HG03280 (cell line): ENCODE measurements around the gene ZHX3.

Source experiments
- ATAC-seq: cut with Tn5 transposase; IDR thresholded peaks from one replicate; pipeline ENCODE4 v1.9.1; 2021; ENCODE audit warnings: mild to moderate bottlenecking, moderate library complexity; ENCODE audit not compliant: unreplicated experiment

The ZHX3 gene

GRCh38 chr20:41304424-41305079 is 13.0 kb downstream of the ZHX3 start:
- no peak for ATAC-seq

DNA sequence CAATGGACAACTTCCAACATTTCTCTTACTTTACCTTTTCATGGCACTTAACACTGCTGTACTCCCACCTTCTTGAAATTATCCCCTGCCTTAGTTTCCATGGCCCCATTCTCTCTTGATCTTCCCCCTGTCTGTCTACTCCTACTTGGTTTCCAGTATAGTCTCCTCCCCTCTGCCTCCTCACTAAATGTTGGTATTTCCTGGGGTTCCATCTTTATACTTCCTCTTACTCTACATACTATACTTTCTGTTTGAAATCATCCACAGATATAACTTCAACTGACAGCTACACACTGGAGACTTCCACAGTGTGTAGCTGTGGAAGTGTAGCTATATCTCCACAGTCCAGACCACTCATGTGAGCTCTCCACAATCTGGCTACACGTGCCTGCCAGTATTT is 13.5 kb downstream of the ZHX3 start:
- no peak for ATAC-seq

DNA sequence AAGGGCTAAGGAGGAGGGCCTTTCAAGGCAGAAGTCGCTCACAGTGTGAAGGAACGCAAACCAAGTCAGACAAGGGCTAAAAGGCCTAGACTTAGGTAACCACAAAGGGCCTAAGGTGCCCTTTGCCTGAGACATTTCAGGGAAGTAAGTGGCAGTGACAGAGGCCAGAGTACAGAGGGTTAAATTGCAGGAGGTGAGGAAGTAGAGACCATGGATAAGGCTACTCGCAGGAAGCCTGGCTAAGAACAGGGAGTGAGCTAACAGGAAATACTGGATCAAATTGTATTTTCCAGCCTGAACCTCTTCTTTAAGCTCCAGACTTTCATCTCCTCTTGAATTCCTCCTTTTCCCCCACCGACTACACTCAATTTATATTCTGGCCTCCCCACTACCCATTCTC is 16.6 kb downstream of the ZHX3 start:
- no peak for ATAC-seq

GRCh38 chr20:41300383-41300782 is 17.1 kb downstream of the ZHX3 start:
- no peak for ATAC-seq

DNA sequence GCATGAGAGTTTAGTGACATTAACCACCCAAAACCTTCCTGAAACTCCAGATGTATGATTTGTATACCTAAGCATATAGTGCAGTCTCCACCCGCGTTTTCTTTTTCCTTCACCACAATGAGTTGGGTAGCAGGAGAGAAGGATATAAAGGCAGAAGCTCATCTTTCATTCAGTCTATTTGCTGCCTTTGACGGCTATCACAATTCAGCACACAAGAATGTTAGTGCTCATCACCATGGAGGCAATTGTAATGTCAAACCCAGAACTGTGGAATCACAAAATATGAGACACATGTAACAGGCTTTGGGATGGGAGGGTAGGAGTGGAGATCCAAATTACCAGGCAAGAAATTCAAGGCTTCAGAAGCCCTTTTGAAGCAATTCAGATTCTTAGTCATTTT is 17.6 kb downstream of the ZHX3 start:
- ATAC-seq = no peak

DNA sequence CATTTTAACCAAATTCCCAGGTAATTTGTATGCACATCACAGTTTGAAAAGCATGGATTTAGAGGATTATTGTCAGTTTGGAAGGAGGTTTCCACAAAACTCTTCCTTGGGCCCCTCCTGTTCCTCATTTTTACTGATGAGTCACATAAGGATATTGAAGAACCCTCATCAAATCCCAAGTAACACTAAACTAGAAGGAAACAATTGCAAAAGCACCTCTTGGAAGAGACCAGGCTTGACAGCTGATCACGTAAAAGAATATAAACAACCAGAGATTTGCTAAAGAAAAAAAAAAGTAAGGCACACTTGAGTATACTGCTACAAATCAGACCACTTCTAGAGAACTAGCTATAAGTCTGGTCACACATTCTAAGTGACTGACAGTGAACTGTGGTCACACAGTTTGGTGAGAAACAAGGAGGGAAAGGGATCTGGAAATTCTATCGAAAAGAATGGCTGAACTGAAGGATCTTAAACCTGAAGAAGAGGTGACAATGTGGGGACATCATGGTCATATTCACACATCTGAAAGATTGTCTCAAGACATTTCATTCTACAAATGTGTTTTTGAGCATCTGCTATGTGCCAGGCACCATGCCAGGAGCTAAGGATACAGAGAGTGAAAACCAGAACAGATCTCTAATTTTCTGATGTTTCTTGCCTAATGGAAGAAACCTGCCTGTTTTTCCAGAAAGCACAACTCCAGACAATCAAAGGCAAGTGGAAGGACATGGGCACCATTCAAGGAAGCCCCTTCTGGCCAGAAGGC is 24.1 kb downstream of the ZHX3 start:
- ATAC-seq = no peak

- ATAC-seq = no peak
These were observed 26.6 kb downstream of the ZHX3 start for GRCh38 chr20:41290804-41291389.

DNA sequence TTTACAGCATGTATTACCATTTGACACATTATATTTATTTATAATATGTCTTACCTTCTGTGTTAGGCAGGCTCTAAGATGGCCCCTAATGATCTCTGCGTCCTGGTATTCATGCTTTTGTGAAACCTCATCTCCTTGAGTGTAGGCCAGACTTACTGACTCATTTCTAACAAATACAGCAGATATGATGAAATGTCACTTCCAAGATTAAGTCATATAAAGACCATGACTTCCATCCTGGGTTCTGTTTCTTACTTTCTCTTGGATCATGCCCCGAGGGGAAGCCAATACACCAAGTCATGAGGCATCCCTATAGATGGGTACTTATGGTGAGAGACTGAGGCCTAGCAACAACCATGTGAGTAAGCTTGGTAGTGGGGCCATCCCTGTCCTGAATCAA is 30.2 kb downstream of the ZHX3 start:
- ATAC-seq = no peak

DNA sequence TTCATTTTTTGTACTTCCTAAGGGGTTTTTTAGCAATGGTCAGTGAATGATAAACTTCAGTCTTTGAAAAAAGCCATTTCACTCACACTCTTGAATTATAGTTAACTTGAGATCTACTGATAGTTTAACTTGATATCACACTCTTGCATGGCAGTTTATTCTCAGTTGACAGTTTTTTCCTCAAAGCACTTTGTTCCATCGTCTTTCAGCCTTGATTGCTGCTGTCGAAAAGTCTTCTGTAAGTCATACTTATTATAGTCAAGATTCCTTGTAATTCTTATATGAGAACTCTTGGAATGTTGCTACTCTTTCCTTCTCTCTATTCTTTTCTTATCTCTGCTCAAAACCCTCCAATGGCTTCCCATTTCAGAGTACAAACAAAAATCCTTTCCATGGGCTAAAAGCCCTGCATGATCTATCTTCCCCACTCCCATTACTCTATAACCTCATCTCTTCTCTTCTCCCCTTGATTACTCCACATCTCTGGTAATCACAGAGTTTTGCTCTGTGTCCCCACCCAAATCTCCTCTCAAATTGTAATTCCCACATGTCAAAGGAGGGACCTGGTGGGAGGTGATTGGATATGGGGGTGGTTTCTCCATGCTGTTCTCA is 31.2 kb downstream of the ZHX3 start:
- ATAC-seq = no peak

GRCh38 chr20:41279546-41280225 is 37.8 kb downstream of the ZHX3 start:
- no peak for ATAC-seq

DNA sequence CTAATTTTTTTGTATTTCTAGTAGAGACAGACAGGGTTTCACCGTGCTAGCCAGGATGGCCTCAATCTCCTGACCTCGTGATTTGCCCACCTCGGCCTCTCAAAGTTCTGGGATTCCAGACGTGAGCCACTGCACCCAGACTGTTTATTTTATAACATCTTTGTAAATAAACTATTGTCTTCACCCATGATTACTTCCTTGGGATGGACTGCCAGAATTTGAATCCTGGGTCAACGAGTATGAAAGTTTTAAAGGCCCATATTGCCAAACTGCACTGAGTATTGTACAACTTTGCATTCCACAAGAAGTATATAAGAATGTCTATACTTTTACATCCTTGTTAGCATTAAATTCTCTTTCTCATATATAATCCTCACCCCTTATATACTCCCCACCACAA is 38.6 kb downstream of the ZHX3 start:
- ATAC-seq = no peak

GRCh38 chr20:41277049-41277448 is 40.5 kb downstream of the ZHX3 start:
- ATAC-seq = no peak

GRCh38 chr20:41276317-41276751 is 41.2 kb downstream of the ZHX3 start:
- ATAC-seq = no peak

- no peak for ATAC-seq
These were observed 42.2 kb downstream of the ZHX3 start for GRCh38 chr20:41275301-41275731.

- ATAC-seq = no peak
These were observed 43.4 kb downstream of the ZHX3 start for GRCh38 chr20:41274152-41274551.

GRCh38 chr20:41273445-41273844 is 44.1 kb downstream of the ZHX3 start:
- ATAC-seq = no peak

DNA sequence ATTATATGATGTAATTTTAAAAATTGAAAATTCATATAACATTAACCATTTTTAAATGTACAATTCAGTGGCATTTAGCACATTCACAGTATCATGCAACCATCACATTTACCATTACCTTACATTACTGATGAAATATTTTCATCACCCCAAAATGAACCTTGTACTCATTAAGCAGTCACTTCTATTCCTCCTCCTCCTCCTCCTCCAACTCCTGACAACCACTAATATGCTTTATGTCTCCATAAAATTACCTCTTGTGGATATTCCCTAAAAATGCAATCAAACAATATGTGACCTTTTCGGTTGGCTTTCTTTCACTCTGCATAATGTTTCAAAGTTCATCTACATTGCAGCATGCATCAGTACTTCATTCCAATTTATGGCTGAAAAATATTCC is 45.2 kb downstream of the ZHX3 start:
- no peak for ATAC-seq

DNA sequence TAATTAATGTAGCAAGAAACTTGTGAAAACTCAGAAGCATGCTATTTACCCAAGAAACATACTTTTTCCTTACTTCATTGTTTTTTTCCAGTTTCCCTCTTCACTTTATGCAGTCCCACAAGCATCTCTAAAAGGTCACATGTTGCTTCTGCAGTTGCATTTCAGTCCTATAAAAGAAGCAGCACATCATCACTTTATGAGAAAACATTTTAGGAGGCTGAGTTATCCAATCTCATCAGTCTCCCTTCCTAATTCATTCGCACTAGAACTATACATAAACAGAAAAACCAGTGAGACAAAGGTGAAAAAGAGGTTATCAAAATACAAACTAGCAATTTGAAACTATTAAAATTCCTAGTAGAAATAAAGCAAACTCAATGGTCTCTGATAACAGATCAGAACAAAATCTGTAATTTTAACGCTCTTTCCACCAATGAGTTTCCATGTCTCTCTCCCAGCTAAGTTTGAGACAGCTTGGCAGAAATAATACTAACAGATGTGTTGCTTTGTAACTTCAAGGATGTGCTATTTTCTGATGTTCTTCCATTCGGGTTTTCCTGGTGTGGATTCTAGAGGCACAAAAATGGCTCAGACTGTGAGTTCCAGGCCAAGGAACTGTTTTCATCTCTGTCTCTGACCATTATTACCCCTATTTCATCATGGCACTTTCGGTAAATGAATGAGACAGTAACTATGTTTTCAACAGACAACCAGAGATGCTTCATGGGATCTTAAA is 48.4 kb downstream of the ZHX3 start:
- ATAC-seq = no peak

DNA sequence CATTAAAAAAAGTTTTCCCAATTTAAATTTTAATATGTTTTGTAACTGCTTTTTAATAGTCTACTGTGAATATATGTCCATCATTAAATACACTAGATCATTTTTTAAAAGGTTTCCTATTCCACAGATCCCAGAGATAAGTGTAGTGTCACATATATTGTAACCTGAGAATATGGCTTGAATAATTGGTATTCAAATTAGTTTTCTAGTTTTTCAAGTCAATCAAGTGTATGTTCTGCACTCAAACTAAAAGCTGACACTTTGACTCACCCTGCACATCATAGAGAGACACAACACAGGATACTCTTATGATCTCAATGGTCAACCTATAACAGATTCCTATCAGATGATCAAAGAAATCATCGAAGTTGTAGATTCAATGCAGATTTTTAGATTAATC is 49.1 kb downstream of the ZHX3 start:
- ATAC-seq = no peak

DNA sequence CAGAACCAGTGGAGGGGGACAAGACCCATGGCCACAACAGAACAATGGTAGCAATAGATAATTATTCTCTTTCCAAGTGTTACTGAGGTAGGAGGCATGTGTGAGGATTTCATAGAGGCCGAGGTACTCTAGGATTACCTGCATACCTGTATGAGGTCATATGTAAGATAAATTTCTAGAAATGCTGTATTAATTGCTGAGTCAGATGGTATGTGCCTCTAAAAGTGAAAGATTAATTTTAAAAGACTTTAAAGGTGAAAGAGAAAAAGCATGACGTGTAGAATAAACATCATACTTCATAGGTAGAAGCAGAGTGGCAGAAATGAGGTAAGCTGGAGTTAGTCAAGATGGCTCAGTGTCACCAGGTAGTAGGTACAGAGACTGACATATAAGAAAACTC is 51.6 kb downstream of the ZHX3 start:
- ATAC-seq = no peak

GRCh38 chr20:41264819-41265218 is 52.7 kb downstream of the ZHX3 start:
- no peak for ATAC-seq
